ENCODE measurements around the gene KIAA1328.

The KIAA1328 gene

DNA sequence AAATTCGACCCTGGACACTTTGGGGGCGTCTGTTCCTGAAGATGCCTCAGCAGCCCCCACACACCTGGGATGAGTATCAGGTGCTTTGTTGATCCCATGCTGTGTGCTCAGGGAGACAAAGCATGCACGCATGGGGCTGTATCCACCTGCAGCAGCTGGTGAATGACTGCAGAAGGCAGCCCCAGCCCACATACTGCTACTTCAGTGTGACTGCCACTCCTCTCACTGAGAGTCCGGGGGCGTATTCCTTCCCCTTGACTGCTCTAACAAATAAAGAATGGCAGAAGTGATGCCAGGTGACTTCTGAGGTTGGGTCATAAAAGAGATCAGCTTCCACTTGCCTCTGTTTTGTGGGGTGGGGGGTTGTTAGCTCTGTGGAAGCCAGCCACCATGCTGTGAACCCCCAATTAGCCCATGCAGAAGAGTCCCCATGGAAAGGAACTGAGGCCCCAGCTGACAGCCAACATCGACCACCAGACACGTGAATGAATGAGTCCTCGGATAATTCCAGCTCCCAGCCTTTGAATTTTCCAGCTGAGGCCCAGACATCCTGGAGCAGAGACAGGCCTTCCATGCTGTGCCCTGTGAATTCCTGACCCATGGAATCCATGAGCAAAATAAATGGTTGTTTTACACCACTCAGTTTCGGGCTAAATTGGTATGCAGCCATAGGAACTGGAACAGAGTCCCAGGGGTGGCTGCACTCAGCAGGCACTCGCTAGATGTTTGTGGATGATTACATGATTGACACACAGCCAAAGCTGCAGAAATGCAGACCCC, 447.4 kb downstream of the KIAA1328 start:
- no peak for DNase-seq (ENCODE audit: low read depth, low spot score)

DNA sequence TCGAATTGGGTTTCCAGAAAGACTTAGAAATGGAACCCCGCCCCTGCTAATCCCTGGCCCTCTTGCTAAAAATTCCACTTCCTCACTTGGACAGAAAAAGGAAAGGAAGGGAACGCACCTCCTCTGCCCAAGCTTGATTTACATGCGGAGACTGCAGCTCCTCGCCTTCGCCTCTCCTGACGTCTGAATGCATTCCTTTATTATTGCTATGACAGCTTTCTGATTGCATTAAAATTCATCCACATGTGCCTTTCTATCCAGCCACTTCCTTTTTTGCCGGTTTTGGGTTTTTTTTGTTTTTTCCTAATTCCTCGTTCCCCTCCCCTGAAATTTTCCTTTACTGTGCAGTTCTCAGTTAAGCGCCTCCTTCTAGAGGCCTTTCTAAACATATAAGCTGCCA, 448.9 kb downstream of the KIAA1328 start:
- DNase-seq (ENCODE audit: low read depth, low spot score): no peak

Data from iPS DF 19.7 (cell line).